Activated naive CD4-positive, alpha-beta T cell (primary cell): ENCODE data around the gene FAM174C.

Experiments used
- DNase-seq, 4 experiments: peaks; one replicate each; lab custom pipeline; 2025; lab: John Stamatoyannopoulos, UW

The FAM174C gene

GRCh38 chr19:1261798-1262622 is 13.3 kb upstream of the FAM174C start:
- DNase-seq, result no peak

- DNase-seq, result no peak
These were observed 12.7 kb upstream of the FAM174C start for GRCh38 chr19:1262623-1263123.

GRCh38 chr19:1263188-1263587 is 12.1 kb upstream of the FAM174C start:
- no peak for DNase-seq

- DNase-seq, result no peak
These were observed 10.3 kb upstream of the FAM174C start for GRCh38 chr19:1264801-1265614.

GRCh38 chr19:1265615-1266128 is 9.7 kb upstream of the FAM174C start:
- DNase-seq, result peak in 1 of 4 experiments; percentile 48

GRCh38 chr19:1266129-1266915 is 9.0 kb upstream of the FAM174C start:
- peak; percentile 42 to 76 (median 52) for DNase-seq

GRCh38 chr19:1266916-1267476 is 8.3 kb upstream of the FAM174C start:
- DNase-seq, result peak; percentile 42 to 62 (median 51)

DNA sequence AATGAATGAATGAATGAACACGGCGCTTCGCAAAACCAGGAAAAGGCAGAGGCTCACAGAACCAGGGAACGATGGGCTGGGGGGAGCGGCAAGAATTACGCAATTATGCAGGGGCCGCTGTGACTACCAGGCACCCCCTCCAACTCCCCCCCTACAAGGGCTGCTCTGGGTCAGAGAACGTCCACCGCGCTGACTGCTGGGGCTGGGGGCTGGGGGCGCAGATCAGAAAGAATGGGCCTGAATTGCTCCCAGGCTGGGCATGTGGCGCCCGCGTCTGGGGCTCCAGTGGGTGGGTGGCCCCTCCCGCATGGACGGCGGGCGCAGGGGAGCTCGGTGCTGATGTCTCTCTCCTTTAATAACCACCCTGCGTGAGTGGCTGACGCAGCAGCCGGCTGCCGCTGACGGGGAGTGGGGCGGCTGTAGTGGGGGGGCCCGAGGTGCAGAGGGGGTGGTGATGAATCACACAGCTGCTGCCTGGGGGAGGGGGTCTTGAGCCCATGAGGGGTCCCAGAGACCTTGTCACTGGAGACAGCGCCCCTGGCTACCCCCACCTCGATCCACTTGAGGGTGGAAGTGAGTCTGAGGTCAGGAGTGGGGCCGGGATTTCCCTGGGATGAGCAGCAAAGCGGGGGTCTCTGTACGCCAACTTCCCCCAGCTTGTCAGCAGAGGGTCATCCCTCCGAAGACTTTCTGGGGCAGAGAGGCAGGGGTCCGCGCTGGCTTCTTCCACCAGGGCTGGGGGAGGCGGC is 7.7 kb upstream of the FAM174C start:
- no peak for DNase-seq

DNA sequence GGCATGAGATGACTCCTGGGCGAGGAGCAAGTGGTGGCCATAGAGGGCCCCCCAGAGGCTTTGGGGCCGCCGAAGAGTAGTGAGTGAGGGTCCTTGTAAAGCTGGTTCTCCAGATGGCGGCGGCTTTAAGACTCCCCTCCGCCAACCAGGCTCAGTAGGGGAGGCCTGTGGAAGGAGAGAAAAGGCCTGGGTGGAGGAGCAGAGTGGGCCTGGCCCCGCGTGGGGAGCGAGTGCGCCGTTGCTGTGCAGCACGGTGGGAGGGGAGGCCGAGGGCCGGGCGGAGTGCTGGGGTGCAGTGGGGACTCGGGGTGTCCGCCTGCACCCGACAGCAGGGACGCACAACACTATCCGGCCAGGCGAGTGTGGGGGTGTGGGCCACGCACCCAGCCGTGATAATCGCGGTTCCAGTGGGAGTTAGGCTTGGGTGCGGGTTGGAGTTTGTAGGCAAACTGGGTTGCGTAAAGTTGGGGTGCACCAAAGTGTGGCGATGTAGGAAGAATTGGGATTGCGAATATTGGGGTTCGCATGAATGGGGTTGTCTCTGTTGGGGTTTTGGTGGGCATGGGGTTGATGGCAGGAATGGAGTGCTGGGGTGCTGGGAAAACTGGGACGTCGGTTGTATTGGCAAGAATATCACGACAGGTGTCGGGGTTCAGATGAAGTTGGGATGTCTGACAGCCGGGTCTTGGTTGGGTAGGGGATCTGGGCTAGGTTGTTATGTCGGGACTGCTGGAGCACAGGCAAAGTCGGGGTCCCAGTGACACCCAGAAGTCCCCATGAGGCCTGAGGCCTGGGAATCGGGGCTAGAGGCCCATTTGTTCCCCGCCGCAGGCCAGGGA is 6.9 kb upstream of the FAM174C start:
- DNase-seq, result no peak

DNA sequence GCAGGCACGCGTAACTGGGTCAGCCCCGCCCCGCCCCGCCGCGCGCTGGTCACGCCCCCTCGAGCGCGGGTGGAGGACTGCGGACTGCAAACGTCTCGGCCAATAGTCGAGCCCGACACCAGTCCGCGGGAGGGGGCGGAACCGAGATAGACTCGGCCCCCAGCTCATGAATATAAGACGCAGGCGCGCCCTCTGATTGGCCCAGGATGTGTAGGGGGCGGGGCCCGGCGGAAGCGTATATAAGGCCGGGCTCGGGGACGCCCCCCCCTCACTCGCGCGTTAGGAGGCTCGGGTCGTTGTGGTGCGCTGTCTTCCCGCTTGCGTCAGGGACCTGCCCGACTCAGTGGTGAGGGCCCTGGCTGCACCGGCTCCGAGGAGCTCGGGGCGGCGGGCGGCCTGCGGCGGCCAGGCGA is 6.3 kb upstream of the FAM174C start, which contains the start of gene CIRBP:
Gene CIRBP, plus strand, starts transcription at position 268 of the 413 bp plus-strand sequence. CDS start 1,602 bp downstream, outside the sequence.
- DNase-seq, result peak; percentile 97 to 99 (median 98)

GRCh38 chr19:1269478-1270212 is 5.7 kb upstream of the FAM174C start:
- peak; percentile 72 to 82 (median 79) for DNase-seq

GRCh38 chr19:1270213-1270853 is 5.0 kb upstream of the FAM174C start:
- DNase-seq, result no peak

- DNase-seq, result no peak
These were observed 4.3 kb upstream of the FAM174C start for GRCh38 chr19:1270854-1271527.

- DNase-seq, result no peak
These were observed 3.6 kb upstream of the FAM174C start for GRCh38 chr19:1271528-1272422.

GRCh38 chr19:1272423-1273262 is 2.7 kb upstream of the FAM174C start:
- no peak for DNase-seq
